ENCODE results near the gene ZNF592. TPM values are rescaled to one million over a fixed set of nuclear protein-coding genes. Genes with fewer than 3 reads are reported as not detected.

ZNF592 gene
- total and polyA plus RNA-seq, 7 experiments from 2014 or later, result 4.9 to 39.0 (median 37.2) TPM

GRCh38 chr15:84816694-84817465, 68.5 kb downstream of the ZNF592 start, which contains the start of gene ALPK3:
Gene ALPK3 (plus strand): TSS chr15:84817356. CDS start chr15:84817453, 97 bp downstream.
- no peaks in the 10 kb centered on the region for H3K36me3 ChIP-seq (ENCODE audit: control insufficient read depth in 2 of 3, insufficient read depth in 3 of 3, low read length in 3 of 3)
- Mint-ChIP-seq H3K4me3 (peak within 1 kb of the TSS in 7 of 10 donors; percentile 4 to 70 (median 46)), H3K9me3 (no peaks in the 10 kb centered on the region), H3K36me3 (peaks cover 0 to 3% (median 0%) of the 10 kb centered on the region in 5 donors), H3K4me1 (peaks cover 6 to 20% (median 10%) of the 10 kb centered on the region in 7 donors), H3K27me3 (peaks cover 6 to 19% (median 11%) of the 10 kb centered on the region in 5 donors), H3K27ac (peak within 1 kb of the TSS in 4 of 9 donors; percentile 41 to 78 (median 68))
- no peak within 1 kb of the TSS for H3K27ac ChIP-seq (ENCODE audit: low read depth, low read length)
- ATAC-seq, result no peak
- peaks cover 0 to 10% of the 10 kb centered on the region in 2 donors for H3K4me1 ChIP-seq (ENCODE audit: control insufficient read depth in 2 of 2, insufficient read depth in 2 of 2, low read length in 2 of 2)
- ChIA-PET CTCF (no interaction called here), POLR2A (no interaction called here)
- intact Hi-C loops (cut with micrococcal nuclease), result no loop called here
- H3K27me3 ChIP-seq (ENCODE audit: control insufficient read depth in 2 of 2, insufficient read depth in 2 of 2, low read length in 2 of 2), result no peaks in the 10 kb centered on the region
- H3K4me3 ChIP-seq (ENCODE audit: low read length), result no peak within 1 kb of the TSS
- DNase-seq, result no peak
- H3K9me3 ChIP-seq (ENCODE audit: control insufficient read depth in 2 of 3, low read length in 3 of 3), result no peaks in the 10 kb centered on the region

GRCh38 chr15:84817466-84818081, 69.2 kb downstream of the ZNF592 start:
- Mint-ChIP-seq H3K27me3 (peaks cover 6 to 19% (median 11%) of the 10 kb centered on the region in 5 donors), H3K4me3 (peak overlapping the region in 2 of 10 donors; percentile 62 to 70), H3K9me3 (no peaks in the 10 kb centered on the region), H3K27ac (peak overlapping the region in 3 of 9 donors; percentile 41 to 78 (median 76)), H3K4me1 (peaks cover 6 to 20% (median 10%) of the 10 kb centered on the region in 7 donors), H3K36me3 (peaks cover 0 to 3% (median 0%) of the 10 kb centered on the region in 5 donors)
- H3K27ac ChIP-seq (ENCODE audit: low read depth, low read length), result no peak overlapping the region
- no peaks in the 10 kb centered on the region for H3K36me3 ChIP-seq (ENCODE audit: control insufficient read depth in 2 of 3, insufficient read depth in 3 of 3, low read length in 3 of 3)
- H3K4me1 ChIP-seq (ENCODE audit: control insufficient read depth in 2 of 2, insufficient read depth in 2 of 2, low read length in 2 of 2), result peaks cover 0 to 10% of the 10 kb centered on the region in 2 donors
- no peak overlapping the region for H3K4me3 ChIP-seq (ENCODE audit: low read length)
- ChIA-PET CTCF (interaction anchor here (0.5 kb wide), 1 partner anchor 156 kb away, joined by 7 read pairs; no protein-coding TSS in a partner anchor), POLR2A (interaction anchor here (0.6 kb wide), 1 partner anchor 174 kb away, joined by 3 read pairs; no protein-coding TSS in a partner anchor)
- intact Hi-C loops (cut with micrococcal nuclease), result loop anchor here in 1 of 2 donors (1.0 kb wide), 1 partner anchor 163 kb away; the partner anchor contains the start of gene WDR73
- ATAC-seq (no peak), DNase-seq (no peak)
- H3K9me3 ChIP-seq (ENCODE audit: control insufficient read depth in 2 of 3, low read length in 3 of 3), result no peaks in the 10 kb centered on the region
- H3K27me3 ChIP-seq (ENCODE audit: control insufficient read depth in 2 of 2, insufficient read depth in 2 of 2, low read length in 2 of 2), result no peaks in the 10 kb centered on the region

DNA sequence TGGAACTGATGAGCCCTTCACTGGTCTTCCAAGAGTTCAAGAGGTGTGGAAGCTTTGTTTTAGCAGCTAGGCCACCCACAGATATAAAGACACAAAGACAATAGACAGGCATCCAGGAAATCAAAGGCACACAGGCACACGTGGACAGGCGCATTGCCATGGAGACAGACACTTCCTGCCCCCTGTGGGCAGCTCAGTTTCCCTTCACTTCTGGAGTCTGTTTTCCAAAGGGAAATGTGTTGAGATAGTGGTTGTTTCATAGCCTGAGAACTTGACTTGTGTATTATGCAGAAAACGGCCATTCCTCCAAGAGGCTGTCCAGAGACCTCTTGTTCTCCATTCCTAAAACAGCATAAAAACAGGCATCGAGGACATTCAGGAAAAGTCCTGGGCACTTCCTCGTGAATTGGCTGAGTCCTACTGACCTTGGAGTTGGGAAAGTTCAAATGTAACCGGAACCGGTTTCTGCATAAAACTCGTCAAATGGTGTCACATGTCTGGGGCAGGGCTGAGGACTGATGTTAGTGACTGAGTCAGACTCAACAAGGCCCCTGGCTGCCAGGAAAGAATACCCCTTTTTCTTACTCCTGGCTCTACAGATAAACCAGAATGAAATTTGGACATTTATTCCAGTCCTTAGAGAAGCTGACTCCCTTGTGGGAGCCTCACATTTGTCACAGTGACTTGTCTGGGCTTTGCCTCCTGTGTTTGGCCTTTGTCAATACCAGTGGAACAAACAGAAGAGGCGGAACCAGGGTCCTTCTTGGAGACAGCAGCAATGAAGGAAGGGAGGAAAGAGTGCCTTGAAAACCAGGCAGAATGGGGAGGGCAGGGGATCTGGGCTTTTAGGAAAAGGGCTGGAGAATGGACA, 70.1 kb downstream of the ZNF592 start:
- no peaks in the 10 kb centered on the region for H3K9me3 ChIP-seq (ENCODE audit: control insufficient read depth in 2 of 3, low read length in 3 of 3)
- peak overlapping the region in 6 of 10 donors; percentile 28 to 70 (median 52) for H3K4me3 Mint-ChIP-seq
- H3K27ac ChIP-seq (ENCODE audit: low read depth, low read length), result no peak overlapping the region
- DNase-seq (peak in 5 of 9 donors; percentile 6 to 48 (median 25)), ATAC-seq (peak; percentile 6)
- H3K27me3 ChIP-seq (ENCODE audit: control insufficient read depth in 2 of 2, insufficient read depth in 2 of 2, low read length in 2 of 2), result no peaks in the 10 kb centered on the region
- intact Hi-C loops (cut with micrococcal nuclease), result loop anchor here in 1 of 2 donors (1.0 kb wide), 1 partner anchor 164 kb away; the partner anchor contains the start of gene WDR73
- peaks cover 0 to 3% (median 0%) of the 10 kb centered on the region in 5 donors for H3K36me3 Mint-ChIP-seq
- no peak overlapping the region for H3K4me3 ChIP-seq (ENCODE audit: low read length)
- no peaks in the 10 kb centered on the region for H3K9me3 Mint-ChIP-seq
- H3K36me3 ChIP-seq (ENCODE audit: control insufficient read depth in 2 of 3, insufficient read depth in 3 of 3, low read length in 3 of 3), result no peaks in the 10 kb centered on the region
- CTCF ChIA-PET, result interaction anchor here (0.5 kb wide), 1 partner anchor 157 kb away, joined by 7 read pairs; no protein-coding TSS in a partner anchor
- POLR2A ChIA-PET, result interaction anchor here (0.8 kb wide), 1 partner anchor 160 kb away, joined by 4 read pairs; no protein-coding TSS in a partner anchor
- H3K27ac Mint-ChIP-seq, result peak overlapping the region in 6 of 9 donors; percentile 14 to 78 (median 57)
- H3K4me1 ChIP-seq (ENCODE audit: control insufficient read depth in 2 of 2, insufficient read depth in 2 of 2, low read length in 2 of 2), result peaks cover 0 to 10% of the 10 kb centered on the region in 2 donors
- peaks cover 6 to 20% (median 10%) of the 10 kb centered on the region in 7 donors for H3K4me1 Mint-ChIP-seq
- peaks cover 6 to 19% (median 11%) of the 10 kb centered on the region in 5 donors for H3K27me3 Mint-ChIP-seq

- Mint-ChIP-seq H3K27ac (peak overlapping the region in 1 of 9 donors; percentile 53), H3K4me3 (no peak overlapping the region), H3K4me1 (peaks cover 6 to 20% (median 10%) of the 10 kb centered on the region in 7 donors), H3K27me3 (peaks cover 6 to 19% (median 12%) of the 10 kb centered on the region in 5 donors), H3K36me3 (peaks cover 0 to 3% (median 0%) of the 10 kb centered on the region in 5 donors), H3K9me3 (no peaks in the 10 kb centered on the region)
- no peaks in the 10 kb centered on the region for H3K27me3 ChIP-seq (ENCODE audit: control insufficient read depth in 2 of 2, insufficient read depth in 2 of 2, low read length in 2 of 2)
- H3K4me1 ChIP-seq (ENCODE audit: control insufficient read depth in 2 of 2, insufficient read depth in 2 of 2, low read length in 2 of 2), result peaks cover 0 to 10% of the 10 kb centered on the region in 2 donors
- no peaks in the 10 kb centered on the region for H3K36me3 ChIP-seq (ENCODE audit: control insufficient read depth in 2 of 3, insufficient read depth in 3 of 3, low read length in 3 of 3)
- ATAC-seq, result no peak
- intact Hi-C loops (cut with micrococcal nuclease), result no loop called here
- H3K4me3 ChIP-seq (ENCODE audit: low read length), result no peak overlapping the region
- ChIA-PET CTCF (no interaction called here), POLR2A (interaction anchor here (0.8 kb wide), 1 partner anchor 161 kb away, joined by 4 read pairs; no protein-coding TSS in a partner anchor)
- DNase-seq, result no peak
- H3K27ac ChIP-seq (ENCODE audit: low read depth, low read length), result no peak overlapping the region
- no peaks in the 10 kb centered on the region for H3K9me3 ChIP-seq (ENCODE audit: control insufficient read depth in 2 of 3, low read length in 3 of 3)
These were observed 70.9 kb downstream of the ZNF592 start for GRCh38 chr15:84819291-84819768.

DNA sequence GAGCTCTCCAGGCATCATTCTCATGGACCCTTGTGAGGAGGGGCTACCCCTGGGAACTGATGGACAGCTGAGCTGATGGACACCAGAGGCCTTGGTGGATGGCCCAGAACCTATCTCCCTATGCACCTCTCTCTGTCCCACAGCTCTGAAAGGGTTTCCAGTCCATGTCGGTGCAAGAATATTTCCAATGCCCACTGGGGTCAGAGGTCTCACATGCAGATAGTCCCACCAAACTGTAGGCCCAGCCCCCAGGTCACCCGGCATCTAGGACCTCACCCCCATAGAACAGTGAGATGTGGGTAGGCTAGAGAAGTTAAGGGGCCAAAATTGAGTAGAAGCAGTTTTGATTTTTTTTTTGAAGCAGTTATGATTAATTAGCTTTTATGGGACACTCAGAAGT, 71.4 kb downstream of the ZNF592 start:
- no peaks in the 10 kb centered on the region for H3K27me3 ChIP-seq (ENCODE audit: control insufficient read depth in 2 of 2, insufficient read depth in 2 of 2, low read length in 2 of 2)
- POLR2A ChIA-PET, result no interaction called here
- intact Hi-C loops (cut with micrococcal nuclease), result no loop called here

More for the DNA sequence above, 71.4 kb downstream of the ZNF592 start:
- Histone ChIP-seq H3K4me1 (ENCODE audit: control insufficient read depth in 2 of 2, insufficient read depth in 2 of 2, low read length in 2 of 2) (peaks cover 0 to 10% of the 10 kb centered on the region in 2 donors), H3K27ac (ENCODE audit: low read depth, low read length) (no peak overlapping the region), H3K4me3 (ENCODE audit: low read length) (no peak overlapping the region), H3K9me3 (ENCODE audit: control insufficient read depth in 2 of 3, low read length in 3 of 3) (no peaks in the 10 kb centered on the region), H3K36me3 (ENCODE audit: control insufficient read depth in 2 of 3, insufficient read depth in 3 of 3, low read length in 3 of 3) (no peaks in the 10 kb centered on the region)
- H3K9me3 Mint-ChIP-seq, result no peaks in the 10 kb centered on the region
- peaks cover 6 to 20% (median 10%) of the 10 kb centered on the region in 7 donors for H3K4me1 Mint-ChIP-seq
- no peak for ATAC-seq
- H3K36me3 Mint-ChIP-seq, result peaks cover 0 to 3% (median 0%) of the 10 kb centered on the region in 5 donors
- H3K27me3 Mint-ChIP-seq, result peaks cover 6 to 19% (median 13%) of the 10 kb centered on the region in 5 donors
- DNase-seq, result no peak
- no peak overlapping the region for H3K27ac Mint-ChIP-seq
- CTCF ChIA-PET, result no interaction called here
- H3K4me3 Mint-ChIP-seq, result no peak overlapping the region

All from naive thymus-derived CD4-positive, alpha-beta T cell (primary cell).